DND-41 (cell line): ENCODE data around the gene UBXN2A.

Experiments used
- ATAC-seq: fragments of 200-7000 bp; cut with Tn5 transposase; 3 replicates; pipeline ENCODE4 v1.9.1; 2021; ENCODE audit warnings: low read depth; ENCODE audit not compliant: insufficient read depth
- DNase-seq: peaks from one replicate; pipeline ENCODE4 v3.0.0-alpha.2; 2020
- H2AFZ ChIP-seq: 2 replicates; pipeline ENCODE4 v1.6.0; 2012; ENCODE audit warnings: low read depth, low read length
- H3K27ac ChIP-seq: 2 replicates; pipeline ENCODE4 v1.5.1; 2012; ENCODE audit warnings: low read length, inconsistent platforms
- H3K27me3 ChIP-seq: fragments of 200-600 bp; sonication (generic); 2 replicates; pipeline ENCODE4 v1.6.0; 2012; ENCODE audit warnings: low read length, mild to moderate bottlenecking, inconsistent platforms; ENCODE audit not compliant: insufficient read depth, poor library complexity
- H3K36me3 ChIP-seq: 2 replicates; pipeline ENCODE4 v1.5.1; 2012; ENCODE audit warnings: low read length, inconsistent platforms; ENCODE audit not compliant: insufficient read depth
- H3K4me1 ChIP-seq: 2 replicates; pipeline ENCODE4 v1.5.1; 2012; ENCODE audit warnings: mild to moderate bottlenecking, low read length; ENCODE audit not compliant: insufficient read depth
- H3K4me2 ChIP-seq: 2 replicates; pipeline ENCODE4 v1.6.0; 2012; ENCODE audit warnings: mild to moderate bottlenecking, moderate library complexity, low read length, inconsistent platforms; ENCODE audit not compliant: insufficient read depth
- H3K4me3 ChIP-seq, 2 experiments: fragments of 200-600 bp in 1 of 2; shearing (Covaris generic) in 1 of 2; 2 replicates each; pipeline ENCODE4 v1.5.1; 2012 to 2016; ENCODE audit warnings: inconsistent platforms in 2 of 2, low read length in 2 of 2, mild to moderate bottlenecking in 2 of 2, low read depth in 1 of 2, moderate library complexity in 1 of 2
- H3K79me2 ChIP-seq: 2 replicates; pipeline ENCODE4 v1.6.0; 2012; ENCODE audit warnings: low read length, inconsistent platforms; ENCODE audit not compliant: insufficient read depth
- H3K9ac ChIP-seq: 2 replicates; pipeline ENCODE4 v1.6.0; 2012; ENCODE audit warnings: low read depth, mild to moderate bottlenecking, inconsistent platforms, low read length, moderate library complexity
- H3K9me3 ChIP-seq: 2 replicates; pipeline ENCODE4 v1.5.1; 2012; ENCODE audit warnings: low read length, moderate library complexity, mild to moderate bottlenecking, inconsistent platforms; ENCODE audit not compliant: insufficient read depth, severe bottlenecking
- H4K20me1 ChIP-seq: 2 replicates; pipeline ENCODE4 v1.6.0; 2012; ENCODE audit warnings: low read length; ENCODE audit not compliant: insufficient read depth
- EZH2 ChIP-seq: IDR thresholded peaks from 3 replicates; pipeline ENCODE4 v1.6.1; 2012; ENCODE audit warnings: borderline replicate concordance, low read depth, mild to moderate bottlenecking, moderate library complexity, low read length, inconsistent platforms; ENCODE audit not compliant: severe bottlenecking
- TF ChIP-seq, protein P1 (sequence below): IDR thresholded peaks from 2 replicates; pipeline ENCODE4 v1.5.1; 2012; ENCODE audit warnings: borderline replicate concordance, low read length, moderate library complexity, mild to moderate bottlenecking; ENCODE audit not compliant: poor library complexity, severe bottlenecking; ENCODE audit errors: extremely low read depth

Gene UBXN2A

DNA sequence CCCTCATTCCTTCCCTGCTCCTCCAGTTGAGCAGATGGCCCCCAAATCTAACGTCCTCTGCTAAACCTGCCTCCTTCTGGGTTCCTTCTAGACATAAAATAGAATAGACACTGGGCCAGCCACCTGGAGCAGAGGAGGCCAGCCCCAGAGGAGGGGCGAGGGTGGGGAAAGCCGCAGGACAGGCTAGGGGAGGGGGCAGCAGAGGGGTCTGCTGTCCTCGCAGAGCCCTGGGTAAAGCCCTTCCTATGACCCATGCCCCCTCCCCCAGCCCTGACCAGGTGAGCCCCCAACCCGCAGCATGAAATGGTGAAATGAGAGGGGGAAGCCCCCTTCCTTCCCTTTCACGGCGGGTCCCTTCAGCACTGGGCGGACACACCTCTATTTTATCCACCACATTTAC lies 77.4 kb downstream of the UBXN2A start:
- ATAC-seq: no peak
- H3K4me1 ChIP-seq: no peaks in the 10 kb centered on the region

DNA sequence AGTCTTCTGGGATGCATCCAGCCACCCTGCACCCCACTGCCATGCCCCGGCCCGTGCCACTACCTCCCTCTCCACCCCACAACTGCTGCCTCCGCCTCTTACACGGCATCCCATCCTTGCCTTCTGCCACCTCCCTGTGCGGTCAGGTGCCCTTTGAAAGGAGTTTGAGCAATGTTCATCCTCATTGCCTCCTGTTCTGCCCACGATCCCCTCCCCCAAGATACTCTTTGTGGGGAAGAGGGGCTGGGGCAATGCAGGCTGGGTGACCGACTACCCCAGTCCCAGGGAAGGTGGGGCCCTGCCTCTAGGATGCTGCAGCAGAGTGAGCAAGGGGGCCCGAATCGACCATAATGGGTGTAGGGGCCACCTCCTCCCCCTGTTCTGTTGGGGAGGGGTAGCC lies 78.0 kb downstream of the UBXN2A start:
- Histone ChIP-seq H3K27me3 (no peaks in the 10 kb centered on the region), H3K4me1 (no peaks in the 10 kb centered on the region), H3K36me3 (peaks cover 11% of the 10 kb centered on the region), H3K27ac (no peak overlapping the region), H3K9me3 (no peaks in the 10 kb centered on the region), H3K4me3 (no peak overlapping the region), H3K9ac (no peak overlapping the region), H4K20me1 (no peaks in the 10 kb centered on the region; the same call in 1 of the 2 replicates), H3K4me2 (no peak overlapping the region), H3K79me2 (no peaks in the 10 kb centered on the region), H2AFZ (no peak overlapping the region)
- TF ChIP-seq EZH2: no peak
- TF ChIP-seq, protein P1, sequence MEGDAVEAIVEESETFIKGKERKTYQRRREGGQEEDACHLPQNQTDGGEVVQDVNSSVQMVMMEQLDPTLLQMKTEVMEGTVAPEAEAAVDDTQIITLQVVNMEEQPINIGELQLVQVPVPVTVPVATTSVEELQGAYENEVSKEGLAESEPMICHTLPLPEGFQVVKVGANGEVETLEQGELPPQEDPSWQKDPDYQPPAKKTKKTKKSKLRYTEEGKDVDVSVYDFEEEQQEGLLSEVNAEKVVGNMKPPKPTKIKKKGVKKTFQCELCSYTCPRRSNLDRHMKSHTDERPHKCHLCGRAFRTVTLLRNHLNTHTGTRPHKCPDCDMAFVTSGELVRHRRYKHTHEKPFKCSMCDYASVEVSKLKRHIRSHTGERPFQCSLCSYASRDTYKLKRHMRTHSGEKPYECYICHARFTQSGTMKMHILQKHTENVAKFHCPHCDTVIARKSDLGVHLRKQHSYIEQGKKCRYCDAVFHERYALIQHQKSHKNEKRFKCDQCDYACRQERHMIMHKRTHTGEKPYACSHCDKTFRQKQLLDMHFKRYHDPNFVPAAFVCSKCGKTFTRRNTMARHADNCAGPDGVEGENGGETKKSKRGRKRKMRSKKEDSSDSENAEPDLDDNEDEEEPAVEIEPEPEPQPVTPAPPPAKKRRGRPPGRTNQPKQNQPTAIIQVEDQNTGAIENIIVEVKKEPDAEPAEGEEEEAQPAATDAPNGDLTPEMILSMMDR: no peak
- DNase-seq (no peak), ATAC-seq (no peak)

More for the DNA sequence above, 77.4 kb downstream of the UBXN2A start:
- Histone ChIP-seq H3K27me3 (no peaks in the 10 kb centered on the region), H3K36me3 (peaks cover 5% of the 10 kb centered on the region), H3K27ac (no peak overlapping the region), H2AFZ (no peak overlapping the region), H3K9me3 (no peaks in the 10 kb centered on the region), H3K4me2 (no peak overlapping the region), H3K9ac (no peak overlapping the region), H3K4me3 (no peak overlapping the region), H3K79me2 (no peaks in the 10 kb centered on the region), H4K20me1 (no peaks in the 10 kb centered on the region; the same call in 1 of the 2 replicates)
- no peak for DNase-seq
- TF ChIP-seq, protein P1: no peak
- TF ChIP-seq EZH2: no peak

DNA sequence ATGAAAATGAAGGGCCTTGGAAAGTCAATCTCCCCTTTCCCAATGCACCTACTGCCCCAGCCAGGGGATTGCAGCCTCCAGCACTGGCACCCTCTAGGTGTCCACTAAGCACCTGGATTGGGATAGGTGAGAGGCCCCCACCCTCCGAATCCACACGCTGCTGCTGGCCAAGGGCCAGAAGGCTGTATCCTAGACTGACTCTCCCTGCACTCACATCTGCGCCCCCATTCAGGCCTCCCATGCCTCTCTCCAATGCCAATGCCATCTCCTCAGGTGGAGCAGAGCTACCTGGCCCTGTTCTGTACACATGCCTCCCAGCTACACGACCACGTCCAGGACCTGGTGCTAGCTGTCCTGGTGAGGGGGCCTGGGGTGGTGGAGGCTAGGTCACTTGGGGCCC lies 79.5 kb downstream of the UBXN2A start:
- Histone ChIP-seq H3K27ac (no peak overlapping the region), H3K4me2 (no peak overlapping the region), H2AFZ (no peak overlapping the region), H3K27me3 (no peaks in the 10 kb centered on the region), H3K4me3 (no peak overlapping the region), H3K4me1 (no peaks in the 10 kb centered on the region), H4K20me1 (peaks cover 3% of the 10 kb centered on the region), H3K9ac (no peak overlapping the region), H3K9me3 (no peaks in the 10 kb centered on the region), H3K79me2 (no peaks in the 10 kb centered on the region), H3K36me3 (peaks cover 26% of the 10 kb centered on the region)
- no peak for ATAC-seq
- DNase-seq: no peak
- TF ChIP-seq, protein P1: no peak
- TF ChIP-seq EZH2: no peak

GRCh38 chr2:24020244-24020643 lies 80.0 kb downstream of the UBXN2A start:
- no peak for DNase-seq
- Histone ChIP-seq H3K36me3 (peaks cover 31% of the 10 kb centered on the region), H3K79me2 (no peaks in the 10 kb centered on the region), H3K9me3 (no peaks in the 10 kb centered on the region), H3K4me2 (no peak overlapping the region), H4K20me1 (peaks cover 8% of the 10 kb centered on the region), H3K4me3 (no peak overlapping the region), H3K27me3 (no peaks in the 10 kb centered on the region), H3K27ac (no peak overlapping the region), H2AFZ (no peak overlapping the region), H3K9ac (no peak overlapping the region), H3K4me1 (no peaks in the 10 kb centered on the region)
- TF ChIP-seq EZH2: no peak
- TF ChIP-seq, protein P1: no peak
- no peak for ATAC-seq
